Panc1 (cell line): Measurements from ENCODE around the gene BCAS3.

ENCODE experiments used
- TF ChIP-seq, protein P1 (sequence below): fragments of 450-650 bp; IDR thresholded peaks from 2 replicates; pipeline ENCODE4 v1.5.1; 2017; ENCODE audit warnings: mild to moderate bottlenecking
- TF ChIP-seq, protein P2 (sequence below), 2 experiments: IDR thresholded peaks; 2 replicates each; pipeline ENCODE4 v1.6.1; 2011 to 2012; ENCODE audit warnings: low read depth in 2 of 2, control low read depth in 1 of 2, low read length in 1 of 2, mild to moderate bottlenecking in 1 of 2, moderate library complexity in 1 of 2; ENCODE audit not compliant: insufficient read depth in 1 of 2

DNA sequence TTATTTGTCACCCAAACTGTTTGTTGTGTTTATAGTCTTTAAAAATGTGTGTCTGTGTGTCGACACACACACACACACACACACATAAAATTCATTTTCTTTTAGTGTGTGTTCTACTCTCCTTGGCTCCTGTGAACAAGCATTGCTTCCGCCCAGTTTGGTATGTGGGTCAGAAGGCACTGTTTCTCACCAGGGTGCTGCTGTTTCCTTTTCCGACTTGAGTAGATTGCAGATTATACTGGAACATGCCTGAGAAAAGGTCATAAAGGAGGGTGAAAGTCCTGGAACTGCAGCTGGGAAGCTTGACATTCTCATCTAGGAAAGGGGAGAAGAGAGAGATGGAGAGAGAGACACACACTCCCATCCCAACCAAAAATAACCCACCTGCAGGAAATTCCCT lies 330.3 kb downstream of the BCAS3 start:
- TF ChIP-seq, protein P1, sequence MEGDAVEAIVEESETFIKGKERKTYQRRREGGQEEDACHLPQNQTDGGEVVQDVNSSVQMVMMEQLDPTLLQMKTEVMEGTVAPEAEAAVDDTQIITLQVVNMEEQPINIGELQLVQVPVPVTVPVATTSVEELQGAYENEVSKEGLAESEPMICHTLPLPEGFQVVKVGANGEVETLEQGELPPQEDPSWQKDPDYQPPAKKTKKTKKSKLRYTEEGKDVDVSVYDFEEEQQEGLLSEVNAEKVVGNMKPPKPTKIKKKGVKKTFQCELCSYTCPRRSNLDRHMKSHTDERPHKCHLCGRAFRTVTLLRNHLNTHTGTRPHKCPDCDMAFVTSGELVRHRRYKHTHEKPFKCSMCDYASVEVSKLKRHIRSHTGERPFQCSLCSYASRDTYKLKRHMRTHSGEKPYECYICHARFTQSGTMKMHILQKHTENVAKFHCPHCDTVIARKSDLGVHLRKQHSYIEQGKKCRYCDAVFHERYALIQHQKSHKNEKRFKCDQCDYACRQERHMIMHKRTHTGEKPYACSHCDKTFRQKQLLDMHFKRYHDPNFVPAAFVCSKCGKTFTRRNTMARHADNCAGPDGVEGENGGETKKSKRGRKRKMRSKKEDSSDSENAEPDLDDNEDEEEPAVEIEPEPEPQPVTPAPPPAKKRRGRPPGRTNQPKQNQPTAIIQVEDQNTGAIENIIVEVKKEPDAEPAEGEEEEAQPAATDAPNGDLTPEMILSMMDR: no peak
- TF ChIP-seq, protein P2, sequence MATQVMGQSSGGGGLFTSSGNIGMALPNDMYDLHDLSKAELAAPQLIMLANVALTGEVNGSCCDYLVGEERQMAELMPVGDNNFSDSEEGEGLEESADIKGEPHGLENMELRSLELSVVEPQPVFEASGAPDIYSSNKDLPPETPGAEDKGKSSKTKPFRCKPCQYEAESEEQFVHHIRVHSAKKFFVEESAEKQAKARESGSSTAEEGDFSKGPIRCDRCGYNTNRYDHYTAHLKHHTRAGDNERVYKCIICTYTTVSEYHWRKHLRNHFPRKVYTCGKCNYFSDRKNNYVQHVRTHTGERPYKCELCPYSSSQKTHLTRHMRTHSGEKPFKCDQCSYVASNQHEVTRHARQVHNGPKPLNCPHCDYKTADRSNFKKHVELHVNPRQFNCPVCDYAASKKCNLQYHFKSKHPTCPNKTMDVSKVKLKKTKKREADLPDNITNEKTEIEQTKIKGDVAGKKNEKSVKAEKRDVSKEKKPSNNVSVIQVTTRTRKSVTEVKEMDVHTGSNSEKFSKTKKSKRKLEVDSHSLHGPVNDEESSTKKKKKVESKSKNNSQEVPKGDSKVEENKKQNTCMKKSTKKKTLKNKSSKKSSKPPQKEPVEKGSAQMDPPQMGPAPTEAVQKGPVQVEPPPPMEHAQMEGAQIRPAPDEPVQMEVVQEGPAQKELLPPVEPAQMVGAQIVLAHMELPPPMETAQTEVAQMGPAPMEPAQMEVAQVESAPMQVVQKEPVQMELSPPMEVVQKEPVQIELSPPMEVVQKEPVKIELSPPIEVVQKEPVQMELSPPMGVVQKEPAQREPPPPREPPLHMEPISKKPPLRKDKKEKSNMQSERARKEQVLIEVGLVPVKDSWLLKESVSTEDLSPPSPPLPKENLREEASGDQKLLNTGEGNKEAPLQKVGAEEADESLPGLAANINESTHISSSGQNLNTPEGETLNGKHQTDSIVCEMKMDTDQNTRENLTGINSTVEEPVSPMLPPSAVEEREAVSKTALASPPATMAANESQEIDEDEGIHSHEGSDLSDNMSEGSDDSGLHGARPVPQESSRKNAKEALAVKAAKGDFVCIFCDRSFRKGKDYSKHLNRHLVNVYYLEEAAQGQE (IDR thresholded peaks at IDR 0.05; ENCODE audit: insufficient read depth in 1 of 2, low read depth in 2 of 2, low read length in 1 of 2): no peak
